Measurements from ENCODE around the gene KLF4. TPM values are rescaled to one million over a fixed set of nuclear protein-coding genes. Genes with fewer than 3 reads are reported as not detected.

Gene KLF4
- total and polyA plus RNA-seq, 8 donors = 12.3 to 89.6 (median 53.3) TPM

DNA sequence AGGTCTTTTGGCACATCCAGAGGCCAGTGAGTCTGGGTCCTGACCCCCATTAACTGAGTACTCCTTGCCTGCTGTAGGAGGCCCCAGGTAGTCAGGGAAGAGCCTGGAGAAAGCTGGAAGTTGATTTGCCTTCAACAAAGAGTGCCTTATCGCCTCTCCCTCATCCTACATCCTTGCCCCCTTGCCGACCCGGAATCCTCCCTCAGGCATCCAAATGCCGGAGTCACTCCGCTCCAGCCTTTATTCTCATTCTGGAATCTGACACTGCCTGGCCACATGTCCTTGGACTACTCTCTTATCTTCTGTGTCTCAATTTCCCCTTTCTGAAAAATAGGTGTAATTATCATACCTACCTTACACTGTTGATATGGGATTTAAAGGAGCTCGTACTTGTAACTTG, 39.1 kb upstream of the KLF4 start:
- H3K4me3 ChIP-seq = no peak overlapping the region
- H3K4me1 ChIP-seq = no peaks in the 10 kb centered on the region
- no peak for DNase-seq
- intact Hi-C loops (cut with DNase I) = no loop called here
- no peaks in the 10 kb centered on the region for H3K36me3 ChIP-seq
- no peak overlapping the region for H3K27ac ChIP-seq
- no peak for ATAC-seq
- H3K27me3 ChIP-seq = no peaks in the 10 kb centered on the region
- no peaks in the 10 kb centered on the region for H3K9me3 ChIP-seq
- TF ChIP-seq, protein P1, sequence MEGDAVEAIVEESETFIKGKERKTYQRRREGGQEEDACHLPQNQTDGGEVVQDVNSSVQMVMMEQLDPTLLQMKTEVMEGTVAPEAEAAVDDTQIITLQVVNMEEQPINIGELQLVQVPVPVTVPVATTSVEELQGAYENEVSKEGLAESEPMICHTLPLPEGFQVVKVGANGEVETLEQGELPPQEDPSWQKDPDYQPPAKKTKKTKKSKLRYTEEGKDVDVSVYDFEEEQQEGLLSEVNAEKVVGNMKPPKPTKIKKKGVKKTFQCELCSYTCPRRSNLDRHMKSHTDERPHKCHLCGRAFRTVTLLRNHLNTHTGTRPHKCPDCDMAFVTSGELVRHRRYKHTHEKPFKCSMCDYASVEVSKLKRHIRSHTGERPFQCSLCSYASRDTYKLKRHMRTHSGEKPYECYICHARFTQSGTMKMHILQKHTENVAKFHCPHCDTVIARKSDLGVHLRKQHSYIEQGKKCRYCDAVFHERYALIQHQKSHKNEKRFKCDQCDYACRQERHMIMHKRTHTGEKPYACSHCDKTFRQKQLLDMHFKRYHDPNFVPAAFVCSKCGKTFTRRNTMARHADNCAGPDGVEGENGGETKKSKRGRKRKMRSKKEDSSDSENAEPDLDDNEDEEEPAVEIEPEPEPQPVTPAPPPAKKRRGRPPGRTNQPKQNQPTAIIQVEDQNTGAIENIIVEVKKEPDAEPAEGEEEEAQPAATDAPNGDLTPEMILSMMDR (IDR thresholded peaks at IDR 0.05) = no peak

DNA sequence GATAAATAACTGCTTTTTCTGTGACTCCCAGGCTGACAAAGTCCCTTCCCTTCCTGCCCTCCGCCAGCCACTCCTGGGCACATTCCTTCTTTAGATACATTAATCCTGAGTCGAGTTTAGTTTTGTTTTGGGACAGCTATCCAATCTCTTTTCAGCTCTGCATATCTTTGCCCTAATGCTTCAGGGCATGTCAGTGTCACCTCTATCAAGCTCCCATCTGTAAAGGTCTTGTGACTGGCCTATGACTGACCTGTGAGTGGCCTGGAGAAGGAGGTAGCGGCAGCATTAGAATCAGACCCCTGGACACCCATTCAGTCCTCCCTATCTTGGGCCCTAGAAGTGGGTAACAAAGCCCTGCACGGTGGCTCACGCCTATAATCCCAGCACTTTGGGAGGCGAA, 34.0 kb upstream of the KLF4 start:
- intact Hi-C loops (cut with DNase I) = no loop called here
- H3K4me3 ChIP-seq = no peak overlapping the region
- no peaks in the 10 kb centered on the region for H3K4me1 ChIP-seq
- H3K9me3 ChIP-seq = no peaks in the 10 kb centered on the region
- DNase-seq (no peak), ATAC-seq (no peak)
- TF ChIP-seq, protein P1 (IDR thresholded peaks at IDR 0.05) = no peak
- H3K27ac ChIP-seq = no peak overlapping the region
- no peaks in the 10 kb centered on the region for H3K36me3 ChIP-seq
- no peaks in the 10 kb centered on the region for H3K27me3 ChIP-seq

DNA sequence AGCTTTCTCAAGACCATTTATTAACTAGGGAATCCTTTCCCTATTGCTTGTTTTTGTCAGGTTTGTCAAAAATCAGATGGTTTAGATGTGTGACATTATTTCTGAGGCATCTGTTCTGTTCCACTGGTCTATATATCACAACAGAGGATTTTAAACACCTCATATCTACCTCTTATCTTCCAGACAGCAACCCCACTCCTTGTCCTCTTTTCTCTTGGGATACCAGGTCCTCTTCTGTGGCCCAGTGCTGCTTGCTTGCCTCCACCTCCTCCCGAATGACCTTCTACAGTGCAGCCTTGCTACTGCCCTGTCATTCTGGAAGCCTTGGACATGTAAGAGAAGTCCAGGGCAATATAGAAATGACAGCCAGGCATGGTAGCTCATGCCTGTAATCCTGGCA, 30.6 kb upstream of the KLF4 start:
- Histone ChIP-seq H3K36me3 (no peaks in the 10 kb centered on the region), H3K27me3 (no peaks in the 10 kb centered on the region), H3K4me3 (no peak overlapping the region), H3K9me3 (no peaks in the 10 kb centered on the region), H3K4me1 (no peaks in the 10 kb centered on the region), H3K27ac (no peak overlapping the region)
- DNase-seq (no peak), ATAC-seq (no peak)
- TF ChIP-seq, protein P1 (IDR thresholded peaks at IDR 0.05) = no peak
- intact Hi-C loops (cut with DNase I) = no loop called here

DNA sequence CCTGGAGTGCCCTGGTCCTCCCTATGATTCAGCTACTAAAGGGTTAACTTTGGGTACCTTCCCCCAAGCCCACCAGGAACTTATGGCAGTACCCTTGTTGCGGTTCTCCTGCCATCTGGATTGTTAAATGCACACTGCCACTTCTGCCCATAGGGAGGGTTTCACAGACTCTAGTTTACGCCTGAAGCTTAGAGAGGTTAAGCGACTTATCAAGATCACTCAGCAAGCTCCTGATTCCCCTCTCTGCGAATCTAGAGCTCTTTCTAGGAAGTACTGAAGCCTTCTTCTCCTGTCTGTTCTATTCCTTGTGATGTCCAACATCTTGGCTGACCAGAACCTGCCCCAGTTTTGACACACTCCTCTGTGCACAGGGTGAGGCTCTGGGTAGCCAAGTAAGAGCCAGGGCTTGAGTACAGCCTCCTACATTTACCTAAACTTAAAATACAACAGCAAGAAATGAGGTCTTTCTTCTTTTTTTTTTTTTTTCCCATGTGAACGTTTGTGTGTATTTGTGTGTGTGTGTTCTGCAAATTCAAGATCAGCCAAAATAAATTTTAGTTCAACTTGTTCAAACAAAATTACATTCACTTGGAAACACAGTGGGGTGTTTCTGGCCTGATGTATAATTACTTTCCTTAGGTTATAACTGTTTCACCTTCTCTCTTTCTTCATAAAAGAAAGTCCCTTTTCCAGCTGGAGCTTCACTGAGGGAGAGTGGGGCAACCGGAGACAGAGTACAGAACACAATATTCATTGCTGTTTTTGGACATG, 28.7 kb upstream of the KLF4 start:
- ATAC-seq (no peak), DNase-seq (no peak)
- no peaks in the 10 kb centered on the region for H3K36me3 ChIP-seq
- H3K4me3 ChIP-seq = no peak overlapping the region
- no peaks in the 10 kb centered on the region for H3K9me3 ChIP-seq
- intact Hi-C loops (cut with DNase I) = no loop called here
- TF ChIP-seq, protein P1 (IDR thresholded peaks at IDR 0.05) = no peak
- H3K4me1 ChIP-seq = peaks cover 0 to 4% of the 10 kb centered on the region in 2 donors
- no peak overlapping the region for H3K27ac ChIP-seq
- no peaks in the 10 kb centered on the region for H3K27me3 ChIP-seq

DNA sequence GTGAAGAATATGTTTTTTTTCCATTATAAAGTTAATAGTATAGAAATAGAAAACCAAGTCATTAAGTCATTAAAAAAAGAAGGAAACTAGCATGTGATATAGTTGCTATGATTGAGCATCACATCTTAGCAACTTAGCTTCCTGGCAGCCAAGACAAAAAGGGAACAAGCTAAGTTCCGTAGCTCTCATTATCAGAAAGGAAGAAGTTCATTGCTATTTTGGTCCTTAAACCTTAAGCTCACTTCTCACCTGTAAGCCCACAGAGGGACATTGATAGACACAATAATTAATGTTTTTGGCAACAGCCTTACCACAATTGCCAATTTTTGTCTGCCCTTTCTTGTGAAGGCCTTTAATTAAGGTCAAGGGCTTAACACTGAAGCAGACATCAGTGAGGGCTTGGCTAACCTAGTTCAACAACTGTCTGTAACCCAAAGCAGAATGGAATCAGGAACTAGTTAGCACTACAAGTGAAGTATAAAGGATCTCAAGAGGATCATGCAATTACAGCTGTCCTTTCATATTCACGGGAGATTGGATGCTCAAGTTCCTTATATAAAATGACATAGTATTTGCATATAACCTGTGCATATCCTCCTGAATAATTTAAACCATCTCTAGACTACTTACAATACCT, 24.0 kb upstream of the KLF4 start:
- H3K36me3 ChIP-seq = no peaks in the 10 kb centered on the region
- DNase-seq (no peak), ATAC-seq (peak; percentile 42)
- peak overlapping the region in 1 of 2 donors; percentile 30 for H3K27ac ChIP-seq
- H3K9me3 ChIP-seq = no peaks in the 10 kb centered on the region
- H3K4me3 ChIP-seq = no peak overlapping the region
- intact Hi-C loops (cut with DNase I) = no loop called here
- no peaks in the 10 kb centered on the region for H3K27me3 ChIP-seq
- H3K4me1 ChIP-seq = peaks cover 0 to 6% of the 10 kb centered on the region in 2 donors
- TF ChIP-seq, protein P1 (IDR thresholded peaks at IDR 0.05) = no peak

Data from left lung (tissue), 10 donors.